Activated naive CD4-positive, alpha-beta T cell treated with anti-CD3 and anti-CD28 coated beads for 36 hours (primary cell): ENCODE data around the gene C14orf119. TPM values are rescaled to one million over a fixed set of nuclear protein-coding genes. Genes with fewer than 3 reads are reported as not detected.
"Not testable (repeated sequence)": the region's sequence is repeated elsewhere in the genome, so short reads cannot be mapped to it uniquely, and the experiment has no call there.

Experiments
- CTCF ChIA-PET: fragments of 350-600 bp; sonication (Branson Sonifier 250); formaldehyde crosslinking; loops from one replicate; lab custom pipeline; 2021; ENCODE audit warnings: antibody characterized with exemption; lab: Charles Lee
- DNase-seq: peaks from one replicate; pipeline ENCODE4 v3.0.0-alpha.2; 2020
- H3K27ac Mint-ChIP-seq: one replicate; pipeline ENCODE4 v1.8.0; 2021; ENCODE audit warnings: mild to moderate bottlenecking, mixed read lengths
- H3K27me3 Mint-ChIP-seq: one replicate; pipeline ENCODE4 v1.8.0; 2021; ENCODE audit warnings: low read depth, mixed read lengths
- H3K36me3 Mint-ChIP-seq: one replicate; pipeline ENCODE4 v1.8.0; 2021; ENCODE audit warnings: low read depth, mixed read lengths
- H3K4me1 Mint-ChIP-seq: one replicate; pipeline ENCODE4 v1.8.0; 2021; ENCODE audit warnings: low read depth, mixed read lengths
- H3K4me3 Mint-ChIP-seq: one replicate; pipeline ENCODE4 v1.8.0; 2021; ENCODE audit warnings: mild to moderate bottlenecking, moderate library complexity, mixed read lengths
- H3K9me3 Mint-ChIP-seq: one replicate; pipeline ENCODE4 v1.8.0; 2021; ENCODE audit warnings: mixed read lengths
- intact Hi-C: fragments of 100-400 bp; cut with micrococcal nuclease; formaldehyde crosslinking; loops from one replicate; pipeline ENCODE4 v1.15.1; 2023
- total RNA-seq, 2 experiments: library from RNA; stranded (reverse); gene quantifications; one replicate each; pipeline ENCODE4 v1.2.3, GENCODE V29; 2021

C14orf119 gene
- total RNA-seq, 2 experiments from 2014 or later = 39.8 to 44.2 TPM

GRCh38 chr14:23105348-23105824 is 10.1 kb downstream of the C14orf119 start:
- H3K36me3 Mint-ChIP-seq = peaks cover under 1% of the 10 kb centered on the region
- intact Hi-C loops = no loop called here
- H3K27ac Mint-ChIP-seq = no peak overlapping the region
- no peaks in the 10 kb centered on the region for H3K27me3 Mint-ChIP-seq
- no peaks in the 10 kb centered on the region for H3K9me3 Mint-ChIP-seq
- CTCF ChIA-PET = interaction anchor here (0.7 kb wide), 1 partner anchor 65 kb away, joined by 3 read pairs; no protein-coding TSS in a partner anchor
- DNase-seq = no peak
- no peak overlapping the region for H3K4me3 Mint-ChIP-seq
- no peaks in the 10 kb centered on the region for H3K4me1 Mint-ChIP-seq

GRCh38 chr14:23106747-23107045 is 11.4 kb downstream of the C14orf119 start:
- Mint-ChIP-seq H3K36me3 (no peaks in the 10 kb centered on the region), H3K4me3 (no peak overlapping the region), H3K27ac (no peak overlapping the region), H3K27me3 (no peaks in the 10 kb centered on the region), H3K4me1 (no peaks in the 10 kb centered on the region), H3K9me3 (no peaks in the 10 kb centered on the region)
- CTCF ChIA-PET = no interaction called here
- intact Hi-C loops = no loop called here
- no peak for DNase-seq

GRCh38 chr14:23107620-23108019 is 12.3 kb downstream of the C14orf119 start:
- H3K27me3 Mint-ChIP-seq, H3K4me3 Mint-ChIP-seq, DNase-seq, H3K36me3 Mint-ChIP-seq, H3K9me3 Mint-ChIP-seq, CTCF ChIA-PET, H3K27ac Mint-ChIP-seq, H3K4me1 Mint-ChIP-seq, intact Hi-C loops: not testable (repeated sequence)

- H3K4me3 Mint-ChIP-seq, H3K27ac Mint-ChIP-seq, H3K4me1 Mint-ChIP-seq, H3K27me3 Mint-ChIP-seq, H3K9me3 Mint-ChIP-seq, H3K36me3 Mint-ChIP-seq, intact Hi-C loops, DNase-seq: not testable (repeated sequence)
- CTCF ChIA-PET = interaction anchor here (0.6 to 5.5 kb wide), 6 partner anchors 8 to 87 kb away, joined by 3 to 49 read pairs (median 10); partner anchors contain the start of gene CEBPE
Measured at GRCh38 chr14:23108169-23108568, 12.9 kb downstream of the C14orf119 start.

- no peaks in the 10 kb centered on the region for H3K36me3 Mint-ChIP-seq
- intact Hi-C loops = loop anchor here (1.0 kb wide), 2 partner anchors 32 to 40 kb away; no protein-coding TSS in a partner anchor
- no peaks in the 10 kb centered on the region for H3K27me3 Mint-ChIP-seq
- no peaks in the 10 kb centered on the region for H3K9me3 Mint-ChIP-seq
- H3K4me3 Mint-ChIP-seq = no peak overlapping the region
- CTCF ChIA-PET = interaction anchor here (0.6 to 5.5 kb wide), 6 partner anchors 11 to 138 kb away, joined by 3 to 49 read pairs (median 10); partner anchors contain the start of gene CEBPE
- peaks cover 4% of the 10 kb centered on the region for H3K4me1 Mint-ChIP-seq
- no peak for DNase-seq
- H3K27ac Mint-ChIP-seq = no peak overlapping the region
Measured at GRCh38 chr14:23109769-23110168, 14.5 kb downstream of the C14orf119 start.

- Mint-ChIP-seq H3K4me3 (no peak overlapping the region), H3K9me3 (no peaks in the 10 kb centered on the region), H3K27me3 (no peaks in the 10 kb centered on the region), H3K27ac (no peak overlapping the region), H3K4me1 (peaks cover 4% of the 10 kb centered on the region), H3K36me3 (no peaks in the 10 kb centered on the region)
- CTCF ChIA-PET = interaction anchor here (0.9 to 5.5 kb wide), 8 partner anchors 10 to 79 kb away, joined by 3 to 49 read pairs (median 6); partner anchors contain the start of gene CEBPE
- no peak for DNase-seq
- intact Hi-C loops = no loop called here
Measured at GRCh38 chr14:23110579-23111365, 15.5 kb downstream of the C14orf119 start.

- Mint-ChIP-seq H3K4me1 (peaks cover 5% of the 10 kb centered on the region), H3K4me3 (no peak overlapping the region), H3K27ac (no peak overlapping the region), H3K27me3 (no peaks in the 10 kb centered on the region), H3K36me3 (no peaks in the 10 kb centered on the region), H3K9me3 (no peaks in the 10 kb centered on the region)
- no peak for DNase-seq
- intact Hi-C loops = no loop called here
- CTCF ChIA-PET = interaction anchor here (0.9 to 5.5 kb wide), 6 partner anchors 8 to 114 kb away, joined by 4 to 49 read pairs (median 6); partner anchors contain the start of gene CEBPE
Measured at GRCh38 chr14:23112359-23113178, 17.3 kb downstream of the C14orf119 start.

- H3K4me1 Mint-ChIP-seq = peaks cover 15% of the 10 kb centered on the region
- CTCF ChIA-PET = interaction anchor here (0.8 to 5.5 kb wide), 4 partner anchors 7 to 107 kb away, joined by 3 to 49 read pairs (median 6); partner anchors contain the start of gene CEBPE
- H3K27ac Mint-ChIP-seq = no peak overlapping the region
- no peaks in the 10 kb centered on the region for H3K36me3 Mint-ChIP-seq
- no peaks in the 10 kb centered on the region for H3K9me3 Mint-ChIP-seq
- intact Hi-C loops = no loop called here
- H3K27me3 Mint-ChIP-seq = no peaks in the 10 kb centered on the region
- no peak for DNase-seq
- no peak overlapping the region for H3K4me3 Mint-ChIP-seq
Measured at GRCh38 chr14:23113431-23114119, 18.3 kb downstream of the C14orf119 start.

GRCh38 chr14:23114120-23114458 is 18.8 kb downstream of the C14orf119 start:
- H3K27ac Mint-ChIP-seq = no peak overlapping the region
- no peak overlapping the region for H3K4me3 Mint-ChIP-seq
- intact Hi-C loops = no loop called here
- CTCF ChIA-PET = interaction anchor here (0.8 to 2.0 kb wide), 2 partner anchors 45 to 107 kb away, joined by 3 to 7 read pairs; no protein-coding TSS in a partner anchor
- H3K9me3 Mint-ChIP-seq = no peaks in the 10 kb centered on the region
- DNase-seq = no peak
- H3K4me1 Mint-ChIP-seq = peaks cover 19% of the 10 kb centered on the region
- H3K27me3 Mint-ChIP-seq = no peaks in the 10 kb centered on the region
- H3K36me3 Mint-ChIP-seq = no peaks in the 10 kb centered on the region

- CTCF ChIA-PET = interaction anchor here (0.8 to 1.0 kb wide), 3 partner anchors 9 to 108 kb away, joined by 3 to 4 read pairs (median 3); no protein-coding TSS in a partner anchor
- intact Hi-C loops = no loop called here
- H3K4me1 Mint-ChIP-seq = peaks cover 25% of the 10 kb centered on the region
- no peak for DNase-seq
- H3K4me3 Mint-ChIP-seq = no peak overlapping the region
- H3K27me3 Mint-ChIP-seq = no peaks in the 10 kb centered on the region
- no peak overlapping the region for H3K27ac Mint-ChIP-seq
- H3K9me3 Mint-ChIP-seq = no peaks in the 10 kb centered on the region
- no peaks in the 10 kb centered on the region for H3K36me3 Mint-ChIP-seq
Measured at GRCh38 chr14:23114669-23115038, 19.3 kb downstream of the C14orf119 start.

GRCh38 chr14:23115039-23115731 is 19.9 kb downstream of the C14orf119 start:
- H3K4me1 Mint-ChIP-seq = peaks cover 30% of the 10 kb centered on the region
- H3K27ac Mint-ChIP-seq = no peak overlapping the region
- CTCF ChIA-PET = interaction anchor here (0.9 to 1.0 kb wide), 2 partner anchors 9 to 39 kb away, joined by 3 to 4 read pairs; no protein-coding TSS in a partner anchor
- intact Hi-C loops = no loop called here
- H3K36me3 Mint-ChIP-seq = no peaks in the 10 kb centered on the region
- no peak overlapping the region for H3K4me3 Mint-ChIP-seq
- H3K9me3 Mint-ChIP-seq = no peaks in the 10 kb centered on the region
- DNase-seq = no peak
- no peaks in the 10 kb centered on the region for H3K27me3 Mint-ChIP-seq
